Endothelial cell of umbilical vein (primary cell): Measurements from ENCODE around the gene PLCG2.
"Not testable (repeated sequence)": the region's sequence is repeated elsewhere in the genome, so short reads cannot be mapped to it uniquely, and the experiment has no call there.

Experiments used
- CTCF ChIP-seq, 2 donors: IDR thresholded peaks; 1 replicate in 1 of 2; 2 replicates in 1 of 2; pipeline ENCODE4 v1.5.1; 2011; ENCODE audit warnings: low read length in 2 of 2, mild to moderate bottlenecking in 2 of 2, moderate library complexity in 2 of 2, control low read depth in 1 of 2, inconsistent platforms in 1 of 2, low read depth in 1 of 2; ENCODE audit not compliant: insufficient read depth in 1 of 2; ENCODE audit errors: extremely low read depth in 1 of 2
- EZH2 ChIP-seq: IDR thresholded peaks from 2 replicates; pipeline ENCODE4 v1.6.1; 2012; ENCODE audit warnings: borderline replicate concordance, low read depth, mild to moderate bottlenecking, moderate library complexity, low read length, inconsistent platforms; ENCODE audit not compliant: severe bottlenecking
- FOS ChIP-seq: IDR thresholded peaks from 2 replicates; pipeline ENCODE4 v1.6.1; 2011; ENCODE audit warnings: mild to moderate bottlenecking, low read length, moderate library complexity, borderline replicate concordance; ENCODE audit not compliant: insufficient read depth
- GATA2 ChIP-seq: IDR thresholded peaks from 2 replicates; pipeline ENCODE4 v1.7.0; 2011; ENCODE audit warnings: low read depth, mild to moderate bottlenecking, moderate library complexity, mixed read lengths, low read length; ENCODE audit not compliant: insufficient read length, insufficient read depth
- JUN ChIP-seq: IDR thresholded peaks from 2 replicates; pipeline ENCODE4 v1.6.1; 2011; ENCODE audit warnings: borderline replicate concordance, low read depth; ENCODE audit not compliant: insufficient read length, insufficient read depth
- MAX ChIP-seq: IDR thresholded peaks from 2 replicates; pipeline ENCODE4 v1.6.1; 2011; ENCODE audit not compliant: insufficient read depth, insufficient read length
- MYC ChIP-seq: IDR thresholded peaks from one replicate; pipeline ENCODE4 v1.6.1; 2011; ENCODE audit warnings: mild to moderate bottlenecking, low read depth, low read length
- POLR2A ChIP-seq: IDR thresholded peaks from 2 replicates; pipeline ENCODE4 v1.6.1; 2012; ENCODE audit warnings: low read depth, mild to moderate bottlenecking, control low read depth, low read length
- POLR2AphosphoS5 ChIP-seq: IDR thresholded peaks from 2 replicates; pipeline ENCODE4 v1.6.1; 2012; ENCODE audit warnings: low read depth, mild to moderate bottlenecking, control low read depth, low read length, moderate library complexity; ENCODE audit not compliant: insufficient read depth

GRCh38 chr16:81877490-81877889 lies 98.4 kb downstream of the PLCG2 start:
- not testable (repeated sequence) for TF ChIP-seq CTCF (IDR thresholded peaks at IDR 0.05; ENCODE audit: extremely low read depth in 1 of 2, insufficient read depth in 1 of 2, low read depth in 1 of 2, low read length in 2 of 2); POLR2A; MYC; POLR2AphosphoS5; MAX; EZH2; FOS; GATA2; JUN
